Measurements from ENCODE around the gene INPPL1. TPM values are rescaled to one million over a fixed set of nuclear protein-coding genes. Genes with fewer than 3 reads are reported as not detected.

INPPL1 gene
- total and polyA plus RNA-seq, 2 donors from 2014 or later, result 39.9 to 120 TPM

GRCh38 chr11:72222907-72223614, 1.5 kb upstream of the INPPL1 start:
- Histone ChIP-seq H3K27ac (ENCODE audit: low read depth in 2 of 2, low read length in 2 of 2) (peak overlapping the region; percentile 94 to 96), H3K4me3 (ENCODE audit: low read length in 3 of 3) (peak overlapping the region; percentile 61 to 94 (median 80)), H3K36me3 (ENCODE audit: control insufficient read depth in 2 of 3, insufficient read depth in 3 of 3, low read length in 3 of 3) (peaks cover 0 to 5% (median 0%) of the 10 kb centered on the region in 3 donors), H3K9me3 (ENCODE audit: control insufficient read depth in 2 of 3, insufficient read depth in 1 of 3, low read length in 3 of 3) (no peaks in the 10 kb centered on the region), H3K9ac (ENCODE audit: low read length in 3 of 3) (peak overlapping the region; percentile 17 to 81 (median 65)), H3K27me3 (ENCODE audit: control insufficient read depth, insufficient read depth, low read length) (no peaks in the 10 kb centered on the region), H3K4me1 (ENCODE audit: control insufficient read depth in 2 of 3, insufficient read depth in 2 of 3, low read depth in 1 of 3, low read length in 3 of 3) (peaks cover 0 to 19% (median 16%) of the 10 kb centered on the region in 3 donors)
- intact Hi-C loops (cut with DNase I), result no loop called here
- peak; percentile 5 for TF ChIP-seq CTCF (IDR thresholded peaks at IDR 0.05; ENCODE audit: borderline replicate concordance, extremely low read depth, insufficient read depth)
- DNase-seq (peak; percentile 98 to 99 (median 98)), FAIRE-seq (no peak)

DNA sequence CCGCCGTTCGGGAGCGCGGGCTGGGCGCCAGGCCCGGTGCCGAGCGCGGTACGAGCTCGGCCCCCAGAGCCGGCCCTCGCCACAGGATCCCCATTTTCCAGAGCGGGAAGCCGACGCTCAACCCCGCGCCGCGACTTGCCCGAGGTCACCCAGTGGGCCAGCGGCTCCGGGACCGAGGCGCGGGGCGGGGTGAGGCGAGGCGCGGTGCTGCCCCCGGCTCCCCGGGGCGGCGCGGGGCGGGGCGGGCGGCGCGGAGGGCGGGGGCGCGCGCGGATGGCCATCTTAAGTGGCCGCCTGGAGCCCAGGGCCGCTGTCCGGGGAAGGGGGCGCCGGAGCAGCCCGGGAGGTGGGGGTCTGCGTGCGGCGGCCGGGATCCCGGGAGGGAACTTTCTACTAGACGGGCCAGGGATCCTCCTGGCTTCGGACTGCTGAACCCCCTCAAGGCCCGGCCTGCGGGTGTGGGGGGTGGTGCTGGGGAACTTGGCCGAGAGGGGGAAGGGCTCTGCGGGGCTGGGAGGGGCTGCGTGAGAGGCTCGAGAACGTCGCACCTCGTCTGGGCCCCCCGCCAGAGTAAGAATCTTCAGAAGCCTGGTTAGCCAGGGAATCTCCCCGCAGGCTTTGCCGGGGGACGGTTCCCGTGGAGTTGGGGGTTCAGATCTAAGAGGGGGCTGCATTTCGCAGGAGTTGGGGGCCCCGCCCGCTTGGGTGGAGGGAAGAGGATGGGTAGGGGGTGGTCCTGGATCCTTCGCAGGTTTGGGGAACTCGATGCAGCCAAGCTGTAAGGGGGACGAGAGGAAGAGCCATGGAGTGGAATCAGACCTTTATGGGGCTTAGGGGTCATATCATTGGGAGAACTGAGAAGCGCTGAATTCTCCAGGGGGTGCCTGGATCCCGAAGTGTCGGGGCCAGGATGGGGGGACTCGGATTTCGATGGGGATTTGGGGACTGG, 678 bp upstream of the INPPL1 start:
- intact Hi-C loops (cut with DNase I), result no loop called here
- no peak for TF ChIP-seq CTCF (IDR thresholded peaks at IDR 0.05; ENCODE audit: borderline replicate concordance, extremely low read depth, insufficient read depth)
- Histone ChIP-seq H3K4me3 (ENCODE audit: low read length in 3 of 3) (peak overlapping the region; percentile 87 to 94 (median 87)), H3K27me3 (ENCODE audit: control insufficient read depth, insufficient read depth, low read length) (no peaks in the 10 kb centered on the region), H3K4me1 (ENCODE audit: control insufficient read depth in 2 of 3, insufficient read depth in 2 of 3, low read depth in 1 of 3, low read length in 3 of 3) (peaks cover 0 to 19% (median 16%) of the 10 kb centered on the region in 3 donors), H3K9me3 (ENCODE audit: control insufficient read depth in 2 of 3, insufficient read depth in 1 of 3, low read length in 3 of 3) (no peaks in the 10 kb centered on the region), H3K27ac (ENCODE audit: low read depth in 2 of 2, low read length in 2 of 2) (peak overlapping the region; percentile 94 to 96), H3K36me3 (ENCODE audit: control insufficient read depth in 2 of 3, insufficient read depth in 3 of 3, low read length in 3 of 3) (peaks cover 0 to 11% (median 5%) of the 10 kb centered on the region in 3 donors), H3K9ac (ENCODE audit: low read length in 3 of 3) (peak overlapping the region; percentile 69 to 88 (median 81))
- DNase-seq (peak; percentile 80 to 90 (median 87)), FAIRE-seq (no peak)

DNA sequence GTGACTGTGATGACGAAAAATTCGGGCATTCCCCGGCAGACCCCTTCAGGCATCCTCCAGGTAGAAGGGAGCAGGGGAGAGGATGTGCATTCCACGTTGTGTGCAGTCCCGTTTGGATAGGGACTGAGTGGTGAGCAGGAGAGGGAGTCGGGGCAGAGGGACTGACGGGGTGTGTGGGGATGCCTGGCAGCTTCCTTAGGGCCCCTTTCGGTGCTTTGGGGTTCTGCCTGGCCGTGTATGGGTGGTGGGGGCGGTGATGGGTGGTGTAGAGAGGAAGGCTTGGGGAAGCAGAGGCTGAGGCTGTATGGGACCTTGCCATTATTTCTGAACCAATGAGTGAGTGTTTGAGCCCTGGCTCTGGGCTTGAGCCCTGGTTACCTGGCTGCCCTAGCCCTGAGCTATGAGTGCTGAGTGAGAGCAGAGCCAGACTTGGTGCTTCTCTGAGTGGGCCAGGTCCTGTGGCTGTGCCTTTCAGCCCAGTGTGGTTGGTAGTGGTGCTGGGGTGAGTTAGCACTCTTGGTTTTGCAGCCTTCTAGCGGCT, 914 bp downstream of the INPPL1 start:
- H3K4me3 ChIP-seq (ENCODE audit: low read length in 3 of 3), result peak overlapping the region; percentile 17 to 94 (median 54)
- peaks cover 0 to 22% (median 16%) of the 10 kb centered on the region in 3 donors for H3K36me3 ChIP-seq (ENCODE audit: control insufficient read depth in 2 of 3, insufficient read depth in 3 of 3, low read length in 3 of 3)
- no peaks in the 10 kb centered on the region for H3K9me3 ChIP-seq (ENCODE audit: control insufficient read depth in 2 of 3, insufficient read depth in 1 of 3, low read length in 3 of 3)
- DNase-seq (peak in 2 of 5 donors; percentile 10 to 28), FAIRE-seq (no peak)
- intact Hi-C loops (cut with DNase I), result no loop called here
- peaks cover 0 to 19% (median 16%) of the 10 kb centered on the region in 3 donors for H3K4me1 ChIP-seq (ENCODE audit: control insufficient read depth in 2 of 3, insufficient read depth in 2 of 3, low read depth in 1 of 3, low read length in 3 of 3)
- no peak for TF ChIP-seq CTCF (IDR thresholded peaks at IDR 0.05; ENCODE audit: borderline replicate concordance, extremely low read depth, insufficient read depth)
- H3K27me3 ChIP-seq (ENCODE audit: control insufficient read depth, insufficient read depth, low read length), result no peaks in the 10 kb centered on the region
- H3K27ac ChIP-seq (ENCODE audit: low read depth in 2 of 2, low read length in 2 of 2), result peak overlapping the region; percentile 2 to 43
- peak overlapping the region in 2 of 3 donors; percentile 58 to 69 for H3K9ac ChIP-seq (ENCODE audit: low read length in 3 of 3)

All from kidney (tissue), 14 donors.